NCI-H2107 treated with DMSO at 0.1 percent for 48 hours (cell line): ENCODE measurements around the gene DNAAF3.
"Not testable (repeated sequence)": the region's sequence is repeated elsewhere in the genome, so short reads cannot be mapped to it uniquely, and the experiment has no call there.

ENCODE experiments used
- DNase-seq: peaks from one replicate; lab custom pipeline; 2025; ENCODE audit not compliant: unreplicated experiment; lab: John Stamatoyannopoulos, UW

DNAAF3 gene

DNA sequence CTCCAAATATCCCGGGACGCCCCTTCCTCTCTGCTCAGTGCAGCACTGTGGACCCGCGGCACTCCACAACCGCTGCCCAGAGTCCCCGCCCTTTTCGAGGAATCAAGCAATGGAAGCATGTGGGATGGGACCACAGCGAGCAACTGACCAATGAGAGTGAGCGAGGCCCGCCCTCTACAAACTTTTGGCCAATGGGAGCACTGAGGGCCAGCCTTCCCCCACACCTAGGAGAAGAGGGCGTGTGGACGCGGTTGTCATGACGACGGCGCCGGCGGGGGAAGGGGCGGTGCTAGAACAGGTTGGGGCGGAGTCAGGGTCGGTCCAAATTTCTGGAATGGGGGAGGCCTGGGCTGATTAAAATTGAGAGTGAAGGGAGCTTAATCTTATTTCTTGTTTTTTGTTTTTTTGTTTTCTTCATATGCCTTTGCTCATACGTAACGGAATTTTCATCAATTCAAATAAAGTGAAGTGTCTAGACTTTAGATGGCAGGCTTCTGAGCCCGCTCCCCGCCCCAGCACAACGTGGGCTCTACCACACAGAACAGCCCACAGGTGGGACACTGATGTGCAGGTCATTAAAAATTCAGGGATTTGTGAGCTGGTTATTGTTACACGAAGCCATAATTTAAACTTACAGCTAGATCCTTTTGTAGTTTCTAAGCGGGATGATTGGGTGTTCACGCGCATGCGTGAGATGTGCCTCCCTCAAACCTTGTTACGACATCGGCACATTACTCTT, at the start of gene DNAAF3:
Gene DNAAF3 (minus strand): TSS at position 84 of the 739 bp plus-strand sequence. CDS start 200 bp downstream, outside the sequence.
- peak; percentile 81 for DNase-seq

- DNase-seq: no peak
Observed at GRCh38 chr19:55213547-55213946, 47.1 kb upstream of the DNAAF3 start.

GRCh38 chr19:55212447-55212846, 46.0 kb upstream of the DNAAF3 start:
- no peak for DNase-seq

DNA sequence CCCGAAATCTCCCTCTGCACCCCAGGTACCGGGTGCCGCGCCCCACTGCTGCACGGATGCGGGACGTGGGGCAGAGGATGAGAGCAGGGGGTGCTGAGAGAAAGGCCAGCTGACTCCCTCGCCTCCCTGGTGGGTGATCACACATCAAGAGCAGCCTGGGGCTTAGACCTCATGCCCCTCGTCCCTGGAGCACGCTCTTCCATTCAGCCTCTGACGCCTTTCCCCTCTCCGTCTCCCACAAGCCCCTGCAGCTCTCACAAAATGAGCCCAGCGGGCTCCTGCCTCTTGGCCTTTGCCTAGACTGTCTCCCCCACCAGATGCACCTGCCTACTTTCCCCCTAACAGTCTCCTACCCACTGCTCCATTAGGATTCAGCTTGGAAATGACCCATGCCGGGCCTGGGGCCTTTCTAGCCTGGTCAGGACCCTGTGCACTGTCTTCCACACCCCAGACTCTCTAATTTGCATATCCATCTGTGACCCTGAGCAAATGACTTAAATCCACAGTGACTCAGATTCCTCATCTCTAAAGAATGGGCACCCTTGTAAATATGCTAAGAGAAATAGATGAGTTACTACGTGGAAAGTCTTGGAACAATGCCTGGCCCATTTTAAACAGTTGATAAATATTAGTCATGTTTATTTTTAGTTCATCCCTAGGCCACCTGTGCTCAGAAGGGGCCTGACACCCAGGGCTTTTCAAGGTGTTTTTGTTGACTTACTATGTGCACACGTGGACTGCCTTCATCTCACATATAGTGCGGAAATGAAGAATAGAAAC, 43.5 kb upstream of the DNAAF3 start:
- DNase-seq: peak; percentile 21

GRCh38 chr19:55208880-55209692, 42.7 kb upstream of the DNAAF3 start, which contains the start of gene PTPRH:
TSS of gene PTPRH (minus strand) at chr19:55209501. CDS start at chr19:55209433, 68 bp downstream.
- no peak for DNase-seq

DNA sequence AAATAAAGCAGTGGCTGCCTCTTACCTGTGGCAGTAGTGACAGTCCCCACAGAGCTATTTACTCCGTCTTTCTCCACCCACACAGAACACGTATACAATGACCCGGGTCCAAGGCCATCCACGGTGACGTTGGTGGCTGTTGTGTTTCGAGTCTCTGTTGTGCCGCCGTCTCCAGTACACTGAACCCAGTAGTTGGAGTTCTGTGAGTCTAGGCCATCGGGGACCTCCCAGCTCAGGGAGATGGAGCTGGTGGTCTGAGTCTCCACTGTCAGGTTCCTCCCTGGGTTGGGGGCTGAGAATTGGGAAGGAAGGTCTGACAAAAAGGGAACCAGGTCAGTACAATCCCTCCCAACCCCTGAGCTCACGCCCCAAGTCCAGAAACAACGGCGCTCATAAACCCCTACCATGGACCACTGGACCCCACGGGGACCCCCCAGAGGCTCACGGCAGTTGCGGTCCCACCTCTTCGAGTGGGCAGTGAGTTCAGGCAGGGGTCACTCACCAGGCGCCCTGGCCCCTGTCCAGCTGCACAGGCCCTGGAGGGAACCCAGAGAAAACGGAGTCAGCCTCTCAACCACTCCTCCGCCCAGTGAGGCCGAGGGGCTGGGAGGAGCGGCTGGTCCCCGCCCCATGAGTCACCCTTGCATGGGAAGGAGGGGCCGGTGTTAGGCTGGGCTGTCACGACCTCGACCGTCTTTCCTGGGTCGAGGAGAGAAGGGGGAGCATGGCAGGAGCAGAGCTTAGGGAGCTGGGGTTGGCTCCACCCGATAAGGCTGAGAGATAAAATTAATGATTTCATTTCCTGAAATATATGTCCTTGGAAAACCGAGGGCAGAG, 40.5 kb upstream of the DNAAF3 start:
- DNase-seq: no peak

GRCh38 chr19:55202199-55202598, 35.8 kb upstream of the DNAAF3 start:
- not testable (repeated sequence) for DNase-seq

DNA sequence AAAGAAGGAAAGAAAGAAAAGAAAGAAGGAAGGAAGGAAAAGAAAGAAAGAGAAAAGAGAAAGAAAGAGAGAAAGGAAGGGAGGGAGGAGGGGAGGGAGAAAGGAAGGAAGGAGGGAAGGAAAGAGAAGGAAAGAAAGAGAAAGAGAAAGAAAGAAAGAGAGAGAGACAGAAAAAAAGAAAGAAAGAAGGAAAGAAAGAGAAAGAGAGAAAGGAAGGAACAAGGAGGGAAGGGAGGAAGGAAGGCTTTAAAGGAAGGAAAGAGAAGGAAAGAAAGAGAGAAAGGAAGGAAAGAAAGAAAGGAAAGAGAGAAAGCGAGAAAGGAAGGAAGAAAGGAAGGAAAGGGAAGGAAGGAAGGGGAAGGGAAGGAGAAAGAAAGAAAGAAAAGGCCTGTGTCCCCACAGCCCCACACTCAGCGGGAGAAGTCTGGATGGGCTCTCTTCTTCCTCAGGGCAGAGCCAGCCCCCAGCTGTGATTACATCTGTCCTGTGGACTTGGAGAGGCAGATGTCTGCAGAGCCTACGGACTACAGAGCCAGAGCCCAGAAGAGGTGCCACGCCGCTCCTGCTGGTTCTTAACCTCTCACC, 33.3 kb upstream of the DNAAF3 start:
- no peak for DNase-seq

- no peak for DNase-seq
Observed at GRCh38 chr19:55198651-55199050, 32.2 kb upstream of the DNAAF3 start.

- DNase-seq: no peak
Observed at GRCh38 chr19:55197528-55197927, 31.1 kb upstream of the DNAAF3 start.

- DNase-seq: no peak
Observed at GRCh38 chr19:55196803-55197202, 30.4 kb upstream of the DNAAF3 start.

DNA sequence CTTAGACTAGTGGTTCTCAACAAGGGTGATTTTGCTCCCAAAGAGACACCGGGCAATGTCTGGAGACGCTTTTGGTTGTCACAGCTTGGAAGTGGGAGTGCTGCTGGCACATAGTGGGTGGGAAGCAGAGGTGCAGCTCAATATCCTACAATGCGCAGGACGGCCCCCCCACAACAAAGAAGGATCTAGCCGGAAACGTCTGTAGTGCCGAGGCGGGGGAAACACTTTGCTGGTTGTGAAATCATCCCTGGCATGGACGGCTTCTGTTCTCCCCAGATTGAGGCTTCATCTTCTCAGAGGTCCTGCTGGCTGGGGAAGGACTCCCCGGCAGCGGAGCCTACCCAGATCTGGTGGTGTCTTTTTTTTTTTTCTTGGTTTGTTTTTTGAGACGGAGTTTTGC, 27.1 kb upstream of the DNAAF3 start:
- DNase-seq: no peak

- DNase-seq: no peak
Observed at GRCh38 chr19:55189403-55189835, 23.0 kb upstream of the DNAAF3 start.

GRCh38 chr19:55188625-55189024, 22.2 kb upstream of the DNAAF3 start:
- no peak for DNase-seq

DNA sequence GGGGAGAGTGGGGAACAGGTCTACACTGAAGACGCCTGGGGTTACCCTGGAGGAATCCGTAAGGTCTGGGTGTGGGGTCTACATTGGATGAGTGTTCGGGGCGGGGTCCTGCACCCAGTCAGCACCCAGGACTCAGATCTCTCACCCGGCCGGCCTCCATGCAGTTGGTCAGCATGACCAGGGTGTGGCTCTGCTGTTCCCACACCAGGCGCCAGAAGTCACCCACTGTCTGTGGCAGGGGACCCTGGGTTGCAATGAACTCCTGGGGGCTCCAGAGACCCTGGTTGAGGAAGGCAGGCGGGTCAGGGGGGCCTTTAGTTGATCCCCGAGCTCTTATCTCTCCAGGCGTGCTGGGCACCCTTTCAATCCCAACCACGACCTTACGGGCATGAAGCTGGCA, 19.7 kb upstream of the DNAAF3 start:
- DNase-seq: no peak

- no peak for DNase-seq
Observed at GRCh38 chr19:55181740-55182139, 15.3 kb upstream of the DNAAF3 start.

DNA sequence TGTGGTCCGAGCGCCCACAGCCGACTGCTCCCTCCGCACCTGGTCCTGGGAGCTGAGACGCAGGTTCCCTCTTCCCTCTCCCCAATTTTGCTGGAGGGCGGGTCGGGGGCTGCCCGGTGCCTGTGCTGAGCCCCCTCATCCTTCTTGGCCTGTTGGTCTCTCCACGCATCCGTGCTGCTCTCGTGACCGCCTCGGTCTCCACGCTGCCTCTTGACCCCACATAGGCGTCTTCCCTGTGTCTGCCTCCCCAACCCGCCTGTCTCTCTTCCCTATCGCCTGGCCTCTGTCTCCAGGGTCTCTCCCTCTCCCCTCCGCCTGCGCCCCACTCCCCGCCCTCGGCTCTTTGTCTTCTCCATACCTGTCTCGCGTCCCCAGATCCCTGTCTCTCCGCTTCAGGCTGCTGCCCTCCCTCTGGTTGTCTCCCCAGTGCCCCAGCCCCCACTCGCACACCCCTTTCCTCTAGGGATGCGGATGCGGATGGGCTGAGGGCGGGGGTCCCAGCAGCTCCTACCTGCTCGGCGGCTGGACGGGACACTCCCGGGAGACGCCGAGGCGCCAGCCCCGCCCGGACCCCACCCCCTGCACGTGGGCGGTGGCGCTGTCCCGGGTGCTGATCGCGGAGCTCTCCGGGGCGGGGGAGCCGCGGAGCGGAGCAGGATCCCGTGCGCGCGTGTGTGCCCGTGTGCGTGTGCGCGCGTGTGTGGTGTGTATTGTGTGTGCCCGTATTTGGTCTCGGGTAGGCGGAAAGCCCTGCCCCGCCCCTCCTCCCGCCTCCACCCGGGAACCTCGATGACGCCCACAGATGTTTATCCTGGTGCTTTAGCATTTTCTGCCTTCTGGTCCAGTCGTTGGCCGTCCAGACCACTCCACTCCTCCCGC, 13.4 kb upstream of the DNAAF3 start, which contains the start of gene SYT5:
Gene SYT5 (minus strand): TSS at position 684 of the 879 bp plus-strand sequence. CDS start 1,248 bp downstream, outside the sequence.
- DNase-seq: no peak

DNA sequence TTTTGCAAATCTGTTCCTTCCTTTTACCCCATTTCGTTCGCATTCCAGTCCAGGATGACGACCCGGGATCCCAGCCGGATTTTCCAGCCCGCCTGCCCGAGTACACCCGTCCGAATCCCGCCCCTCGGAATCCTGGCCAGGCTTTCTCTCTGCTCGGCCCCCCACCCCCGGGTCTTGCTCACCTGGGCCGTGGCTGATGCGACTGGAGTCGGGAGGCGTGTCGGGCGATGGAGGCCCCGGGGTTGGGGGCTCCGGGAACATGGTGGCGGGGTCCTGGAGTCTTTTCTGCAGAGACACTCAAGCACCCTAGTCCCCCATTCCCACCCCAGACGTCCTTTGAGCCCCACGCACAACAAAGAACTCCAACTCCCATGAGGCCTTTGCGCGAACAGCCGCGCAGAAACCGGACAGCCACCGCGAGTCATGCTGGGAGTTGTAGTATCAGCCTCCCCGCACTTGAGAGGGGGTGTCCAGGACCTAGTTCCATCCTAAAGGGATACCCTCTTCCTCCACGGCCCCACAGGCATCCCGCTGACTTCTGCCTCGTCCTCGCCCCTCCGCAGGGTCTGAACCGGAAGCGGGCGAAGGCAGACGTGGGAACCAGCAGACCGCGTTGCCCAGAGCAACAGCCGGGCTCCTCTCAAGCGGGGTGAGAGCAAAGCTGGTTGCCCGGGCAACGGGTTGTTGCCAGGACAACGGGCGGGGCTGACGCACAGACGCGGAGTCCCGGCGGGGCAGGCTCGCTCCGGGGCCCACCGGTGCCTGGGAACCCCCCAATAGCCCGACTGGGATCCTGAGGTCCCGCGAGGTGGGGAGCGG, 12.6 kb upstream of the DNAAF3 start:
- peak; percentile 38 for DNase-seq
